PC-9 (cell line): ENCODE measurements around the gene PHACTR1. TPM values are rescaled to one million over a fixed set of nuclear protein-coding genes. Genes with fewer than 3 reads are reported as not detected.
A peak's percentile ranks its signal among the peaks of the same experiment; 100 is the strongest.

Experiments
- BruUV-seq: library from RNA; stranded (reverse); fragments of 400-500 nt; replicated peaks from 2 replicates; lab custom pipeline; 2021; lab: Mats Ljungman, UMichigan
- CTCF ChIA-PET: fragments of 300-600 bp; sonication (Branson Sonifier 250); formaldehyde crosslinking; loops from one replicate; lab custom pipeline; 2022; ENCODE audit warnings: antibody characterized with exemption; lab: Charles Lee
- POLR2A ChIA-PET: fragments of 300-600 bp; sonication (Branson Sonifier 250); formaldehyde crosslinking; loops from one replicate; lab custom pipeline; 2022; ENCODE audit warnings: antibody characterized with exemption; ENCODE audit not compliant: unreplicated experiment; lab: Charles Lee
- DNase-seq, 2 experiments: peaks; one replicate each; pipeline versions ENCODE4 v3.0.0 to v3.0.0-alpha.2; 2015 to 2022; ENCODE audit warnings: mixed read lengths in 1 of 2
- H2AFZ ChIP-seq: fragments of 200-600 bp; sonication (generic); 2 replicates; pipeline ENCODE4 v1.8.1; 2017; ENCODE audit warnings: antibody characterized with exemption
- H3F3A ChIP-seq: fragments of 200-600 bp; sonication (generic); 2 replicates; pipeline ENCODE4 v1.8.1; 2017; ENCODE audit warnings: antibody characterized with exemption, mild to moderate bottlenecking, low read depth; ENCODE audit not compliant: insufficient read depth
- H3K27ac ChIP-seq: fragments of 200-600 bp; sonication (generic); 2 replicates; pipeline ENCODE4 v1.6.1; 2016; ENCODE audit warnings: mixed run types
- H3K27me3 ChIP-seq: fragments of 200-600 bp; sonication (generic); 2 replicates; pipeline ENCODE4 v1.6.1; 2016; ENCODE audit warnings: low read depth, mixed run types; ENCODE audit not compliant: insufficient read depth
- H3K36me3 ChIP-seq: fragments of 200-600 bp; sonication (generic); 2 replicates; pipeline ENCODE4 v1.6.1; 2016; ENCODE audit warnings: low read depth, mixed run types
- H3K4me1 ChIP-seq: fragments of 200-600 bp; sonication (generic); replicated peaks from 2 replicates; pipeline ENCODE4 v1.6.1; 2016; ENCODE audit warnings: mixed run types; ENCODE audit not compliant: insufficient read depth
- H3K4me2 ChIP-seq: fragments of 200-600 bp; sonication (generic); 2 replicates; pipeline ENCODE4 v1.6.1; 2017; ENCODE audit warnings: mixed run types
- H3K4me3 ChIP-seq: fragments of 200-600 bp; sonication (generic); 2 replicates; pipeline ENCODE4 v1.6.1; 2016; ENCODE audit warnings: mixed run types
- H3K79me2 ChIP-seq: fragments of 200-600 bp; sonication (generic); 2 replicates; pipeline ENCODE4 v1.6.1; 2017; ENCODE audit warnings: low read depth, mixed run types
- H3K9me2 ChIP-seq: fragments of 200-600 bp; sonication (generic); 2 replicates; pipeline ENCODE4 v1.8.1; 2017; ENCODE audit warnings: mild to moderate bottlenecking; ENCODE audit not compliant: insufficient read depth
- H3K9me3 ChIP-seq: fragments of 200-600 bp; sonication (generic); 2 replicates; pipeline ENCODE4 v1.8.1; 2016; ENCODE audit warnings: low read depth; ENCODE audit not compliant: insufficient read depth
- H4K20me1 ChIP-seq: fragments of 200-600 bp; sonication (generic); 2 replicates; pipeline ENCODE4 v1.8.1; 2017; ENCODE audit not compliant: insufficient read depth
- CTCF ChIP-seq: fragments of 200-600 bp; sonication (generic); conservative IDR thresholded peaks from 2 replicates; pipeline ENCODE4 v1.6.1; 2017; ENCODE audit warnings: mixed run types, antibody characterized with exemption, mild to moderate bottlenecking, moderate library complexity
- EZH2 ChIP-seq: fragments of 200-600 bp; sonication (generic); IDR thresholded peaks from 2 replicates; pipeline ENCODE4 v1.8.0; 2017; ENCODE audit warnings: antibody characterized with exemption, low read depth
- intact Hi-C: fragments of 100-400 bp; cut with micrococcal nuclease; formaldehyde crosslinking; loops from one replicate; pipeline ENCODE4 v1.10.0; 2022; ENCODE audit not compliant: unreplicated experiment
- total RNA-seq: library from RNA; stranded (reverse); gene quantifications from 2 replicates; pipeline ENCODE4 v1.2.3, GENCODE V29; 2021

Gene PHACTR1
- total RNA-seq, 1 experiment from 2014 or later: not detected

GRCh38 chr6:13098006-13098405 lies 381.4 kb downstream of the PHACTR1 start:
- Histone ChIP-seq H3K36me3 (no peaks in the 10 kb centered on the region), H2AFZ (no peak overlapping the region), H3K27ac (no peak overlapping the region), H3K9me3 (no peaks in the 10 kb centered on the region), H3K27me3 (0 out of 2 replicates have a peak, but pooled peaks cover 5% of the 10 kb centered on the region), H3K79me2 (no peaks in the 10 kb centered on the region), H3K9me2 (no peaks in the 10 kb centered on the region), H4K20me1 (no peaks in the 10 kb centered on the region), H3K4me3 (no peak overlapping the region), H3K4me2 (no peak overlapping the region), H3F3A (no peaks in the 10 kb centered on the region), H3K4me1 (no peaks in the 10 kb centered on the region)
- TF ChIP-seq CTCF: no peak
- TF ChIP-seq EZH2: no peak
- POLR2A ChIA-PET: no interaction called here
- CTCF ChIA-PET: no interaction called here
- DNase-seq: no peak
- BruUV-seq: no TSS peak
- intact Hi-C loops: no loop called here

GRCh38 chr6:13098793-13099570 lies 382.4 kb downstream of the PHACTR1 start:
- ChIA-PET POLR2A (no interaction called here), CTCF (no interaction called here)
- Histone ChIP-seq H3K4me2 (no peak overlapping the region), H3K79me2 (no peaks in the 10 kb centered on the region), H3K4me3 (no peak overlapping the region), H3K9me2 (no peaks in the 10 kb centered on the region), H2AFZ (no peak overlapping the region), H3K4me1 (no peaks in the 10 kb centered on the region), H3K36me3 (no peaks in the 10 kb centered on the region), H3F3A (no peaks in the 10 kb centered on the region), H3K9me3 (no peaks in the 10 kb centered on the region), H3K27ac (no peak overlapping the region), H4K20me1 (no peaks in the 10 kb centered on the region), H3K27me3 (no peaks in the 10 kb centered on the region)
- no TSS peak for BruUV-seq
- DNase-seq: no peak
- intact Hi-C loops: no loop called here
- TF ChIP-seq EZH2: no peak
- TF ChIP-seq CTCF: no peak

GRCh38 chr6:13099771-13100170 lies 383.2 kb downstream of the PHACTR1 start:
- H3K4me1 ChIP-seq: no peaks in the 10 kb centered on the region
- no peaks in the 10 kb centered on the region for H3K9me2 ChIP-seq
- no peaks in the 10 kb centered on the region for H3F3A ChIP-seq
- H3K4me3 ChIP-seq: no peak overlapping the region
- TF ChIP-seq CTCF (peak; percentile 51), EZH2 (no peak)
- no peak overlapping the region for H2AFZ ChIP-seq
- ChIA-PET POLR2A (no interaction called here), CTCF (no interaction called here)
- H3K36me3 ChIP-seq: no peaks in the 10 kb centered on the region
- BruUV-seq: no TSS peak
- no peaks in the 10 kb centered on the region for H4K20me1 ChIP-seq
- H3K27ac ChIP-seq: no peak overlapping the region
- no peaks in the 10 kb centered on the region for H3K9me3 ChIP-seq
- DNase-seq: no peak
- H3K79me2 ChIP-seq: no peaks in the 10 kb centered on the region
- no peaks in the 10 kb centered on the region for H3K27me3 ChIP-seq
- H3K4me2 ChIP-seq: no peak overlapping the region
- intact Hi-C loops: no loop called here
